SK-N-SH (cell line): Measurements from ENCODE around the gene MUC22. TPM values are rescaled to one million over a fixed set of nuclear protein-coding genes. Genes with fewer than 3 reads are reported as not detected.

ENCODE experiments used
- CTCF ChIA-PET: fragments of 300-600, 350-600 bp; formaldehyde crosslinking; extraction: SDS; loops from one replicate; lab custom pipeline; 2021; lab: Yijun Ruan, JAX
- POLR2A ChIA-PET: fragments of 350-600 bp; sonication (Branson Sonifier 250); formaldehyde crosslinking; extraction: SDS; loops from one replicate; lab custom pipeline; 2020; ENCODE audit warnings: antibody characterized with exemption, inconsistent platforms; lab: Yijun Ruan, JAX
- DNase-seq: peaks from one replicate; pipeline ENCODE4 v3.0.0; 2012
- H2AFZ ChIP-seq: fragments of 200-600 bp; sonication (generic); 2 replicates; pipeline ENCODE4 v1.8.1; 2016; ENCODE audit warnings: antibody characterized with exemption, mild to moderate bottlenecking, low read depth
- H3F3A ChIP-seq: fragments of 200-600 bp; sonication (generic); replicated peaks from 2 replicates; pipeline ENCODE3; 2016; ENCODE audit warnings: antibody characterized with exemption, mild to moderate bottlenecking; ENCODE audit not compliant: insufficient read depth
- H3K27ac ChIP-seq, 2 experiments: fragments of 200-500 bp in 1 of 2; fragments of 200-600 bp in 1 of 2; sonication (Bioruptor generic) in 1 of 2; sonication (generic), shearing (Covaris generic) in 1 of 2; 2 replicates each; pipeline versions ENCODE4 v1.5.1 to v1.6.1; 2014 to 2016; ENCODE audit warnings: low read depth in 2 of 2, inconsistent platforms in 1 of 2, low read length in 1 of 2, mild to moderate bottlenecking in 1 of 2, mixed read lengths in 1 of 2
- H3K27me3 ChIP-seq: fragments of 200-600 bp; sonication (generic), shearing (Covaris generic); 2 replicates; pipeline ENCODE4 v1.6.1; 2016; ENCODE audit warnings: mixed run types; ENCODE audit not compliant: insufficient read depth
- H3K36me3 ChIP-seq, 2 experiments: fragments of 200-500 bp in 1 of 2; fragments of 200-600 bp in 1 of 2; sonication (Bioruptor generic) in 1 of 2; sonication (generic) in 1 of 2; replicated peaks in 1 of 2; 2 replicates each; pipeline versions ENCODE3 to v1.5.1; 2014 to 2016; ENCODE audit warnings: low read length in 1 of 2, mild to moderate bottlenecking in 1 of 2; ENCODE audit not compliant: insufficient read depth in 2 of 2, control insufficient read depth in 1 of 2
- H3K4me1 ChIP-seq, 2 experiments: fragments of 200-500 bp in 1 of 2; fragments of 200-600 bp in 1 of 2; sonication (Bioruptor generic) in 1 of 2; sonication (generic), shearing (Covaris generic) in 1 of 2; 2 replicates each; pipeline versions ENCODE4 v1.5.1 to v1.6.1; 2014 to 2016; ENCODE audit warnings: low read depth in 1 of 2, low read length in 1 of 2, mixed run types in 1 of 2; ENCODE audit not compliant: insufficient read depth in 2 of 2, control insufficient read depth in 1 of 2
- H3K4me2 ChIP-seq: fragments of 200-600 bp; sonication (generic), shearing (Covaris generic); 2 replicates; pipeline ENCODE4 v1.6.1; 2017; ENCODE audit warnings: mixed run types
- H3K4me3 ChIP-seq, 2 experiments: fragments of 200-500 bp in 1 of 2; fragments of 200-600 bp in 1 of 2; sonication (Bioruptor generic) in 1 of 2; sonication (generic), shearing (Covaris generic) in 1 of 2; 2 replicates each; pipeline versions ENCODE4 v1.5.1 to v1.8.1; 2014 to 2016; ENCODE audit warnings: low read depth in 2 of 2, inconsistent platforms in 1 of 2, low read length in 1 of 2, mild to moderate bottlenecking in 1 of 2, mixed read lengths in 1 of 2, moderate library complexity in 1 of 2
- H3K79me2 ChIP-seq: fragments of 200-600 bp; sonication (generic); 2 replicates; pipeline ENCODE4 v1.8.1; 2017; ENCODE audit warnings: mild to moderate bottlenecking; ENCODE audit not compliant: insufficient read depth
- H3K9ac ChIP-seq: fragments of 200-600 bp; sonication (generic); 2 replicates; pipeline ENCODE4 v1.6.1; 2017; ENCODE audit warnings: mixed run types
- H3K9me2 ChIP-seq: fragments of 200-600 bp; sonication (generic); 2 replicates; pipeline ENCODE4 v1.6.1; 2017; ENCODE audit warnings: mixed run types
- H3K9me3 ChIP-seq: fragments of 200-600 bp; sonication (generic); 2 replicates; pipeline ENCODE4 v1.6.1; 2017; ENCODE audit warnings: mixed run types, mild to moderate bottlenecking, moderate library complexity
- H4K20me1 ChIP-seq: fragments of 200-600 bp; sonication (generic); 2 replicates; pipeline ENCODE4 v1.6.1; 2017; ENCODE audit warnings: mild to moderate bottlenecking, mixed run types; ENCODE audit not compliant: insufficient read depth
- EZH2phosphoT487 ChIP-seq: fragments of 200-600 bp; sonication (generic); IDR thresholded peaks from 2 replicates; pipeline ENCODE4 v1.6.1; 2017; ENCODE audit warnings: low read depth, mixed run types, mild to moderate bottlenecking, antibody characterized with exemption, moderate library complexity, borderline replicate concordance
- GATA2 ChIP-seq: sonication (generic); formaldehyde crosslinking; IDR thresholded peaks from 2 replicates; pipeline ENCODE4 v1.5.0; 2020; ENCODE audit warnings: mild to moderate bottlenecking, missing genetic modification reagents
- IRF3 ChIP-seq: fragments of 150-350 bp; IDR thresholded peaks from 2 replicates; pipeline ENCODE4 v1.6.1; 2016; ENCODE audit warnings: mild to moderate bottlenecking, low read depth, low read length
- MAX ChIP-seq: IDR thresholded peaks from 2 replicates; pipeline ENCODE4 v1.4.0; 2012; ENCODE audit warnings: low read depth
- MEF2A ChIP-seq: IDR thresholded peaks from 2 replicates; pipeline ENCODE4 v1.4.0; 2012; ENCODE audit warnings: low read depth, borderline replicate concordance
- MXI1 ChIP-seq: IDR thresholded peaks from 2 replicates; pipeline ENCODE4 v1.6.1; 2012; ENCODE audit warnings: mild to moderate bottlenecking, low read depth, low read length, improper control_type of control experiment
- NFIC ChIP-seq: IDR thresholded peaks from 2 replicates; pipeline ENCODE4 v1.4.0; 2012; ENCODE audit warnings: borderline replicate concordance
- PBX3 ChIP-seq: IDR thresholded peaks from 2 replicates; pipeline ENCODE4; 2012
- RAD21 ChIP-seq: IDR thresholded peaks from 2 replicates; pipeline ENCODE4 v1.6.1; 2012; ENCODE audit warnings: mild to moderate bottlenecking, low read length
- RCOR1 ChIP-seq: fragments of 150-350 bp; IDR thresholded peaks from 2 replicates; pipeline ENCODE4 v1.6.1; 2017; ENCODE audit warnings: antibody characterized with exemption, low read length
- REST ChIP-seq: IDR thresholded peaks from 2 replicates; pipeline ENCODE4 v1.6.1; 2012; ENCODE audit warnings: mild to moderate bottlenecking, low read depth, low read length, moderate library complexity
- SMC3 ChIP-seq: IDR thresholded peaks from 2 replicates; pipeline ENCODE4 v1.6.1; 2012; ENCODE audit warnings: low read depth, low read length, improper control_type of control experiment
- TAF1 ChIP-seq: IDR thresholded peaks from 2 replicates; pipeline ENCODE4 v1.6.1; 2012; ENCODE audit warnings: low read depth, mild to moderate bottlenecking, low read length, moderate library complexity, borderline replicate concordance
- YY1 ChIP-seq: IDR thresholded peaks from 2 replicates; pipeline ENCODE4 v1.4.0; 2012; ENCODE audit warnings: low read depth, mild to moderate bottlenecking
- WGBS: methylation state at CpG from one replicate; pipeline ENCODE4 v1.1.6; 2017; ENCODE audit warnings: low lambda C conversion rate; 5-methylcytosine and 5-hydroxymethylcytosine counted together
- polyA plus RNA-seq, 3 experiments: library from polyadenylated mRNA; depleted of rRNA; stranded (reverse); fragments of >200 nt; gene quantifications; 2 replicates each; pipeline ENCODE4 v1.2.3, GENCODE V29; 2012

Gene MUC22
- polyA plus RNA-seq, 1 of the 3 experiments (the other 2 are of a cell fraction): 0.12 TPM

GRCh38 chr6:31002471-31002870 is 7.8 kb upstream of the MUC22 start:
- peaks cover 5% of the 10 kb centered on the region for H3F3A ChIP-seq
- H3K9me2 ChIP-seq: no peaks in the 10 kb centered on the region
- WGBS: 35% methylated on average over 2 of the region's 2 CpGs
- H2AFZ ChIP-seq: no peak overlapping the region; the same call in 1 of the 2 replicates
- H3K27me3 ChIP-seq: no peaks in the 10 kb centered on the region
- H3K9me3 ChIP-seq: no peaks in the 10 kb centered on the region
- H3K4me1 ChIP-seq: no peaks in the 10 kb centered on the region; a peak in 1 of 4 replicates
- no peak overlapping the region for H3K9ac ChIP-seq
- DNase-seq: no peak
- TF ChIP-seq REST (no peak), EZH2phosphoT487 (no peak), RCOR1 (no peak), IRF3 (no peak), MEF2A (no peak), SMC3 (no peak), TAF1 (no peak), NFIC (no peak), GATA2 (no peak), PBX3 (no peak), RAD21 (no peak), MAX (no peak), YY1 (no peak), MXI1 (no peak)
- ChIA-PET CTCF (no interaction called here), POLR2A (no interaction called here)
- no peak overlapping the region for H3K4me2 ChIP-seq
- H3K79me2 ChIP-seq: no peaks in the 10 kb centered on the region
- H3K36me3 ChIP-seq: no peaks in the 10 kb centered on the region
- no peak overlapping the region for H3K4me3 ChIP-seq
- H4K20me1 ChIP-seq: no peaks in the 10 kb centered on the region
- no peak overlapping the region for H3K27ac ChIP-seq
